ENCODE measurements around the gene GALNT17.

- no peak for TF ChIP-seq CTCF (IDR thresholded peaks at IDR 0.05)
- TF ChIP-seq POLR2A (IDR thresholded peaks at IDR 0.05) = no peak
Measured at GRCh38 chr7:71408271-71408670, 276.3 kb downstream of the GALNT17 start.
